ENCODE measurements around the gene BSN. TPM values are rescaled to one million over a fixed set of nuclear protein-coding genes. Genes with fewer than 3 reads are reported as not detected.

Gene BSN
- total and polyA plus RNA-seq, 5 experiments from 2014 or later = 0.19 to 0.23 (median 0.22) TPM; not detected in 2

DNA sequence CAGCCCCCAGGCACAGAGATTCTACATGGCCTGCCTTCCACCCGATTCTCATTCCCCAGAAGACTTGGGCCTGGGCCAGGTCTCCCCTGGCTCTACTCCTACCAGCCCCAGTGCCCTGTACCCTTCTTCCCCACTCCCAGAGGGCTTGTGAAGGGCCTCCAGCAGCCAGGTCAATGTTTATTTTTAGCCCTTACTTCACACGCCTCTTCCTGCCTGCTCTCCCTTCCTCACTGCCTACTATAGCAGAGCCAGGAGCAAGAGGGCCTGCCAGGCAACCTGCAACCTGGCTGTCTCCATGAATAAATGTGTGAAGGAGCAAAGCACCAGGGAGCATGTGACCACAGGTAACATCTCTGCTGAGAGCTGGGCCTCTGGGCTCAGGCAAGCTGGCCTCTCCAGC, 93.5 kb downstream of the BSN start:
- no peak for DNase-seq
- H3K36me3 Mint-ChIP-seq = no peaks in the 10 kb centered on the region
- no peak for ATAC-seq
- H3K9me3 Mint-ChIP-seq = no peaks in the 10 kb centered on the region
- no peak overlapping the region for H3K4me3 Mint-ChIP-seq
- no peaks in the 10 kb centered on the region for H3K27me3 Mint-ChIP-seq
- no peaks in the 10 kb centered on the region for H3K4me1 Mint-ChIP-seq
- H3K27ac Mint-ChIP-seq = no peak overlapping the region
- POLR2A ChIA-PET = no interaction called here

DNA sequence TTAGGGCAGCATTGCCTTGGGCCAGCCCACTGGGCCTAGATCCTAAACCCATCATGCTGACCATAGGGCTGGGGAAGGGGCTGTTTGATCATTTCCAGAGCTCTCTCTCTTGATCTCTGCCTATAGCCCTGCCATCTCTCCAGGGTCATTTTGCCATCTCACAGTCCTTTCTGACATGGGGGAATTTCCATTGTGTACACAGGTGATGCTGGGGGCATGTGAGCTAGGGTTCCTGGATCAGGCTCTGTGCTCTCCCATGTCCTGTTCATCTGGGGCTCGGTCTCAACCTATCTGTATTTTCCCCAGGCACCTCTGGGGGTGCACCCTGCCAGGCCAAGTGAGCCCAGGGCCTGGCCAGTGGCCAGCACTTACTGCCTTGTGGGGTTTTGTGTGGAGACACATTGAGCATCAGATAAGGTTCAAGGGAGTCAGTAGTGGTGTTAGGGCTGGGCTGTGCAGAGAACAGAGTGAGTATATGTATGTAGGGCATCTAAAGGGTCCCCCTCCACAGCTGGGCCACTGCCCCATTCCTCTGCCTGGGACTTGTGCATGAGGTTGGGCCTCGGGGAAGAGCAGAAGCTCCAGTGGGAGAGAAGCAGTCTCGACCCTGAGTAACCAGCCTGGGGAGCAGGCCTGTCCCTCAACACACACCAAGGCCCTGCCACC, 94.2 kb downstream of the BSN start:
- H3K9me3 Mint-ChIP-seq = no peaks in the 10 kb centered on the region
- peak overlapping the region in 1 of 10 donors; percentile 59 for H3K27ac Mint-ChIP-seq
- no peak for ATAC-seq

DNA sequence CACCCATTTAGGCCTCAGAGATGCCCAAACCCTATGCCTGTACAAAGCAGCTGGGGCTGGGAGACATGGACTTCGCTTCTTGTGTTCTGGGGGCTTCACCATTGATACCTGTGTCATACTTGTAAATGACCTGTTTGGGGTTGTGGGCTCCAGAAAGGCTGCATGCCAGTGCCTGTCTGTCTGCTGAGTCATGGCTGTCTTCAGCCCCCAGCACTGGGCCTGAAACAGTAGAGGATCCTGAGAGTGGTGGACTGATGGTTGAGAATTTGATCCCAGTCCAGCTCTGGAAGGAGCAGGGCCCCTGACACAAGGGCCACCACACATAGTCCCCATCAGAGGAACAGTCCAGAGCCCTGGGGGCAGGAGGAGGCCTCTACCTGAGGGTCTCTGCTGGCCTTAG, 95.3 kb downstream of the BSN start:
- Mint-ChIP-seq H3K36me3 (no peaks in the 10 kb centered on the region), H3K9me3 (no peaks in the 10 kb centered on the region), H3K27me3 (no peaks in the 10 kb centered on the region), H3K4me1 (no peaks in the 10 kb centered on the region), H3K27ac (peak overlapping the region in 1 of 10 donors; percentile 3), H3K4me3 (no peak overlapping the region)
- ATAC-seq (no peak), DNase-seq (no peak)
- POLR2A ChIA-PET = no interaction called here

More for the DNA sequence above, 94.2 kb downstream of the BSN start:
- H3K4me3 Mint-ChIP-seq = no peak overlapping the region
- POLR2A ChIA-PET = no interaction called here
- DNase-seq = no peak
- no peaks in the 10 kb centered on the region for H3K4me1 Mint-ChIP-seq
- H3K36me3 Mint-ChIP-seq = no peaks in the 10 kb centered on the region
- no peaks in the 10 kb centered on the region for H3K27me3 Mint-ChIP-seq

GRCh38 chr3:49650177-49650576, 95.9 kb downstream of the BSN start:
- no peaks in the 10 kb centered on the region for H3K27me3 Mint-ChIP-seq
- H3K36me3 Mint-ChIP-seq = no peaks in the 10 kb centered on the region
- DNase-seq = no peak
- H3K9me3 Mint-ChIP-seq = no peaks in the 10 kb centered on the region
- ATAC-seq = no peak
- POLR2A ChIA-PET = no interaction called here
- H3K4me1 Mint-ChIP-seq = no peaks in the 10 kb centered on the region
- H3K27ac Mint-ChIP-seq = peak overlapping the region in 1 of 10 donors; percentile 43
- H3K4me3 Mint-ChIP-seq = no peak overlapping the region

DNA sequence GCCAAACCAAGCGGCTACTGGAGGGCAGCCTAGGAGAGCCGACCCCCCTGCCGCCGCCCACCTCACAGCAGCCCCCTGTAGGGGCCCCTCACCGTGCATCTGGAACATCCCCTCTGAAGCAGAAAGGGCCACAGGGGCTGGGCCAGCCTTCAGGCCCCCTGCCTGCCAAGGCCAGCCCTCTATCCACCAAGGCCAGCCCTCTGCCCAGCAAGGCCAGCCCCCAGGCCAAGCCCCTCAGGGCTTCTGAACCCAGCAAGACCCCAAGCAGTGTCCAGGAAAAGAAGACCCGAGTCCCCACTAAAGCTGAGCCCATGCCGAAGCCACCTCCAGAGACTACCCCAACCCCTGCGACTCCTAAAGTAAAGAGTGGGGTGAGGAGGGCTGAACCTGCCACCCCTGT, 96.4 kb downstream of the BSN start:
- Mint-ChIP-seq H3K36me3 (no peaks in the 10 kb centered on the region), H3K4me1 (no peaks in the 10 kb centered on the region), H3K9me3 (no peaks in the 10 kb centered on the region), H3K27me3 (no peaks in the 10 kb centered on the region), H3K27ac (peak overlapping the region in 1 of 10 donors; percentile 43), H3K4me3 (no peak overlapping the region)
- DNase-seq (no peak), ATAC-seq (no peak)
- POLR2A ChIA-PET = no interaction called here

- no peak overlapping the region for H3K4me3 Mint-ChIP-seq
- DNase-seq = no peak
- no peak for ATAC-seq
- POLR2A ChIA-PET = no interaction called here
- H3K36me3 Mint-ChIP-seq = no peaks in the 10 kb centered on the region
- no peaks in the 10 kb centered on the region for H3K9me3 Mint-ChIP-seq
- peaks cover 0 to 8% (median 5%) of the 10 kb centered on the region in 5 donors for H3K27me3 Mint-ChIP-seq
- no peaks in the 10 kb centered on the region for H3K4me1 Mint-ChIP-seq
- H3K27ac Mint-ChIP-seq = peak overlapping the region in 1 of 10 donors; percentile 37
Observed at GRCh38 chr3:49652218-49652902, 98.1 kb downstream of the BSN start.

DNA sequence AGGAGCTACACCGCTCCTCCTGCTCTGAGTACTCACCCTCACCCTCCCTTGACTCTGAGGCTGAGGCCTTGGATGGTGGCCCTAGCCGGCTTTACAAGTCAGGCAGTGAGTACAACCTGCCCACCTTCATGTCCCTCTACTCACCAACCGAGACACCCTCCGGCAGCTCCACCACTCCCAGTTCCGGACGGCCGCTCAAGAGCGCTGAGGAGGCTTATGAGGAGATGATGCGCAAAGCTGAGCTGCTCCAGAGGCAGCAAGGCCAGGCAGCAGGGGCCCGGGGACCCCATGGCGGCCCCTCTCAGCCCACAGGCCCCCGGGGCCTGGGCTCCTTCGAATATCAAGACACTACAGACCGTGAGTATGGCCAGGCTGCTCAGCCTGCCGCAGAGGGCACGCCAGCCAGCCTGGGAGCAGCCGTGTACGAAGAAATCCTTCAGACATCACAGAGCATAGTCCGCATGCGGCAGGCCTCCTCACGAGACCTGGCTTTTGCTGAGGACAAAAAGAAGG, 98.7 kb downstream of the BSN start:
- no peak overlapping the region for H3K4me3 Mint-ChIP-seq
- no peak overlapping the region for H3K27ac Mint-ChIP-seq
- peaks cover 0 to 10% (median 6%) of the 10 kb centered on the region in 5 donors for H3K27me3 Mint-ChIP-seq
- no peaks in the 10 kb centered on the region for H3K36me3 Mint-ChIP-seq
- no peak for DNase-seq
- H3K9me3 Mint-ChIP-seq = no peaks in the 10 kb centered on the region
- H3K4me1 Mint-ChIP-seq = no peaks in the 10 kb centered on the region
- POLR2A ChIA-PET = no interaction called here
- no peak for ATAC-seq

DNA sequence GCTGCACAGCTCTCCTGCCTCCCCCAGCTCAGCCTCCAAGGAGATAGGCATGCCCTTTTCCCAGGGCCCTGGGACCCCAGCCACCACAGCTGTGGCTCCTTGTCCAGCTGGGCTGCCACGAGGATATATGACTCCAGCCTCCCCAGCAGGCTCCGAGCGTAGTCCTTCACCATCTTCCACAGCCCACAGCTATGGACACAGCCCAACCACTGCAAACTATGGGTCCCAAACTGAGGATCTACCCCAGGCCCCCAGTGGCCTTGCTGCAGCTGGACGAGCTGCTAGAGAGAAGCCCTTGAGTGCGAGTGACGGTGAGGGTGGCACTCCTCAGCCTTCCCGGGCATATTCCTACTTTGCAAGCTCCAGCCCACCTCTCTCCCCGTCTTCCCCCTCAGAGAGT, 99.3 kb downstream of the BSN start:
- Mint-ChIP-seq H3K4me1 (no peaks in the 10 kb centered on the region), H3K27ac (no peak overlapping the region), H3K9me3 (no peaks in the 10 kb centered on the region), H3K36me3 (no peaks in the 10 kb centered on the region), H3K4me3 (no peak overlapping the region), H3K27me3 (peaks cover 0 to 10% (median 6%) of the 10 kb centered on the region in 5 donors)
- ATAC-seq (no peak), DNase-seq (no peak)
- POLR2A ChIA-PET = no interaction called here

- Mint-ChIP-seq H3K27ac (peak overlapping the region in 1 of 10 donors; percentile 24), H3K4me3 (no peak overlapping the region), H3K27me3 (peaks cover 0 to 10% (median 6%) of the 10 kb centered on the region in 5 donors), H3K36me3 (no peaks in the 10 kb centered on the region), H3K4me1 (no peaks in the 10 kb centered on the region), H3K9me3 (no peaks in the 10 kb centered on the region)
- POLR2A ChIA-PET = interaction anchor here (0.6 kb wide), 1 partner anchor 179 kb away, joined by 3 read pairs; no protein-coding TSS in a partner anchor
- DNase-seq = no peak
- ATAC-seq = no peak
Observed at GRCh38 chr3:49654176-49654825, 100.0 kb downstream of the BSN start.

DNA sequence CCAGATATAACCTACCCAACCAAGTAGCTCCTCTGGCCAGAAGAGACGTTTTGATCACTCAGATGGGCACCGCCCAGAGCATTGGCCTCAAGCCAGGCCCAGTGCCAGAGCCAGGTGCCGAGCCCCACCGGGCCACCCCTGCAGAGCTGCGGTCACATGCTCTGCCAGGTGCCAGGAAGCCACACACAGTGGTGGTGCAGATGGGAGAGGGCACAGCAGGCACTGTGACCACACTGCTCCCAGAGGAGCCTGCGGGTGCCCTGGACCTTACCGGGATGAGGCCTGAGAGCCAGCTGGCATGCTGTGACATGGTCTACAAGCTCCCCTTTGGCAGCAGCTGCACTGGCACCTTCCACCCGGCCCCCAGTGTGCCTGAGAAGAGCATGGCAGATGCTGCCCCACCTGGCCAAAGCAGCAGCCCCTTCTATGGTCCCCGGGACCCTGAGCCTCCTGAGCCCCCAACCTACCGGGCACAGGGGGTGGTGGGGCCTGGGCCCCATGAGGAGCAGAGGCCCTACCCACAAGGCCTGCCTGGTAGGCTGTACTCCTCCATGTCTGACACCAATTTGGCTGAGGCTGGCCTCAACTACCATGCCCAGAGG, 100.8 kb downstream of the BSN start:
- ATAC-seq = no peak
- H3K27ac Mint-ChIP-seq = no peak overlapping the region
- H3K4me3 Mint-ChIP-seq = no peak overlapping the region
- no peaks in the 10 kb centered on the region for H3K4me1 Mint-ChIP-seq
- peaks cover 0 to 10% (median 6%) of the 10 kb centered on the region in 5 donors for H3K27me3 Mint-ChIP-seq
- POLR2A ChIA-PET = interaction anchor here (0.6 kb wide), 2 partner anchors 38 to 180 kb away, joined by 3 read pairs; no protein-coding TSS in a partner anchor
- H3K9me3 Mint-ChIP-seq = no peaks in the 10 kb centered on the region
- no peak for DNase-seq
- H3K36me3 Mint-ChIP-seq = no peaks in the 10 kb centered on the region

- Mint-ChIP-seq H3K9me3 (no peaks in the 10 kb centered on the region), H3K4me3 (no peak overlapping the region), H3K27ac (no peak overlapping the region), H3K36me3 (no peaks in the 10 kb centered on the region), H3K27me3 (peaks cover 0 to 11% (median 6%) of the 10 kb centered on the region in 5 donors), H3K4me1 (no peaks in the 10 kb centered on the region)
- no peak for ATAC-seq
- no peak for DNase-seq
- POLR2A ChIA-PET = interaction anchor here (0.6 kb wide), 1 partner anchor 37 kb away, joined by 3 read pairs; no protein-coding TSS in a partner anchor
Observed at GRCh38 chr3:49655731-49656285, 101.5 kb downstream of the BSN start.

- ATAC-seq = no peak
- no peaks in the 10 kb centered on the region for H3K36me3 Mint-ChIP-seq
- peak overlapping the region in 1 of 10 donors; percentile 54 for H3K27ac Mint-ChIP-seq
- H3K27me3 Mint-ChIP-seq = peaks cover 0 to 12% (median 6%) of the 10 kb centered on the region in 5 donors
- DNase-seq = no peak
- POLR2A ChIA-PET = no interaction called here
- H3K9me3 Mint-ChIP-seq = no peaks in the 10 kb centered on the region
- no peaks in the 10 kb centered on the region for H3K4me1 Mint-ChIP-seq
- no peak overlapping the region for H3K4me3 Mint-ChIP-seq
Observed at GRCh38 chr3:49656541-49657112, 102.3 kb downstream of the BSN start.
